ENCODE results near the gene RBBP8NL.

DNA sequence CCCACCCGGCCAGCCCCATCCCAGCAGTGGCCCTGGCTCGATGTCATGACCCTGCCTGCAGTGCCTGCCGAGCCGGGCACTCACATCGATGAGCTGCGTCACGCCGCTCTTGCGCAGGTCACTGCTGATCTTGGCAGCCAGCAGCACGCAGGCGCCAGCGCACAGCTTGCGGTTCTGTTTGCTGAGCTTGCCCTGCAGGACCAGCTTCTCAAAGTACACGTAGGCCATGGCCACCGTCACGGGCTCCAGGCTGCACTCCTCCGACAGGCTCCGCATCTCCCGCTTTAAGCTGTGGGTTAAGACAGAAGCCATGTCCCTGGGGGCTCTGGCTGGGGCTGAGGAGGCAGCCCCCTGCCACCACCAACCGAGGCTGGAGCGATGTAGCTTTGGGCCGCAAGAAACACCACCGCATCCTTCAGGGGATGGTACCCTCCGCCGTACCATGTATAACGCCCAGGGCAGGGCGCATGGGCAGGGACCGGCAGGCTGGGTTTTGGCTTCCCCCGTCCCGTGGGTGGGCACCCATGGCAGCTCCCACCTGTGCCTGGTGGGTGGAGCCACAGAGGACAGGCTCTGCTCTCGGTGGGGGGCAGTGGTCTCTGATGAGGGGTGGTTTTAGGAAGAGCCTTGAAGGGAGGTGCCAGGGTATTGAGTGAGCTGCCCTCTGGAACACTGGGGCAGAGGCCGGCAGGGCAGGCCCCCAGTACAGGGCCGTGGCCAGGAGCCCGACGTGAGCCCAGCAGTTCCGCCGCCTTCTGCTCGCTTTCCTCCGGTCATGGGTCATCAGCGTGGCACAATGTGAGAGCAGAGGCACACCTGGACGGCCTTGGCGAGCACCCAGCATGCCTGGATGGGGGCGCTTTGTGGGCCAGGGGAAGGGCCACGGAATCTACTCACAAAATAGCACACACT, 35.9 kb downstream of the RBBP8NL start:
- no peak for TF ChIP-seq EZH2phosphoT487 (IDR thresholded peaks at IDR 0.05; ENCODE audit: unreplicated experiment)
- TF ChIP-seq POLR2AphosphoS5 (IDR thresholded peaks at IDR 0.05; ENCODE audit: low read depth), result no peak
- no peak for TF ChIP-seq CTCF (conservative IDR thresholded peaks at IDR 0.05; ENCODE audit: low read depth in 2 of 2)
- no peak for TF ChIP-seq EZH2 (IDR thresholded peaks at IDR 0.05; ENCODE audit: low read depth, unreplicated experiment)
- no peak for TF ChIP-seq STAT1 (IDR thresholded peaks at IDR 0.05; ENCODE audit: unreplicated experiment)
- TF ChIP-seq REST (IDR thresholded peaks at IDR 0.05; ENCODE audit: unreplicated experiment), result no peak
- no peak for TF ChIP-seq CREB1 (CRISPR knock-in tag; IDR thresholded peaks at IDR 0.05; ENCODE audit: low read depth)
- TF ChIP-seq JUNB (IDR thresholded peaks at IDR 0.05; ENCODE audit: unreplicated experiment), result no peak

Data from GM23338 (cell line).